GM12878 (cell line): ENCODE results near the gene THAP3. TPM values are rescaled to one million over a fixed set of nuclear protein-coding genes. Genes with fewer than 3 reads are reported as not detected.

Experiments used
- ATAC-seq: fragments of 200-7000 bp; cut with Tn5 transposase; 3 replicates; pipeline ENCODE4 v1.9.1; 2020; ENCODE audit warnings: mild to moderate bottlenecking, moderate library complexity
- BruUV-seq: library from RNA; stranded (reverse); fragments of 400-500 nt; replicated peaks from 2 replicates; lab custom pipeline; 2021; lab: Mats Ljungman, UMichigan
- CTCF ChIA-PET: fragments of 300-600 bp; sonication (Branson Sonifier 250); formaldehyde crosslinking; extraction: SDS; loops from one replicate; lab custom pipeline; 2021; ENCODE audit warnings: inconsistent platforms; lab: Yijun Ruan, JAX
- POLR2A ChIA-PET: fragments of 350-600 bp; formaldehyde crosslinking; extraction: SDS; loops from one replicate; lab custom pipeline; 2021; ENCODE audit warnings: inconsistent platforms; lab: Charles Lee
- RAD21 ChIA-PET: fragments of 300-600 bp; sonication (Branson Sonifier 250); formaldehyde crosslinking; loops from one replicate; lab custom pipeline; 2023; ENCODE audit warnings: antibody characterized with exemption; ENCODE audit not compliant: unreplicated experiment; lab: Charles Lee
- SMC1A ChIA-PET: fragments of 300-600 bp; sonication (Branson Sonifier 250); formaldehyde crosslinking; loops from one replicate; lab custom pipeline; 2023; ENCODE audit not compliant: unreplicated experiment, uncharacterized antibody; lab: Charles Lee
- DNase-seq: peaks from one replicate; pipeline ENCODE4 v3.0.0-alpha.2; 2011; ENCODE audit warnings: low read depth, low spot score
- FAIRE-seq: peaks from 3 replicates; lab custom pipeline; 2011; peaks lifted over from hg19 to GRCh38; lab: Jason Lieb, UNC
- H2AFZ ChIP-seq: 2 replicates; pipeline ENCODE4 v1.6.0; 2011; ENCODE audit warnings: low read depth, low read length, control low read depth; ENCODE audit not compliant: control insufficient read depth
- H3K27ac ChIP-seq: 2 replicates; pipeline ENCODE4 v1.5.1; 2011; ENCODE audit warnings: control low read depth; ENCODE audit not compliant: control insufficient read depth, insufficient read depth
- H3K27me3 ChIP-seq, 2 experiments: replicated peaks in 1 of 2; 2 replicates each; pipeline versions ENCODE4 v1.6.0 to v1.6.1; 2011; ENCODE audit warnings: low read length in 1 of 2; ENCODE audit not compliant: control insufficient read depth in 2 of 2, insufficient read depth in 2 of 2
- H3K36me3 ChIP-seq, 2 experiments: 2 replicates each; pipeline ENCODE4 v1.5.1; 2011; ENCODE audit warnings: low read length in 1 of 2; ENCODE audit not compliant: control insufficient read depth in 2 of 2, insufficient read depth in 2 of 2
- H3K4me1 ChIP-seq: 2 replicates; pipeline ENCODE4 v1.6.1; 2011; ENCODE audit warnings: mild to moderate bottlenecking, low read length, moderate library complexity, mixed read lengths; ENCODE audit not compliant: control insufficient read depth, insufficient read depth
- H3K4me2 ChIP-seq: 2 replicates; pipeline ENCODE4 v1.6.0; 2011; ENCODE audit warnings: control low read depth; ENCODE audit not compliant: control insufficient read depth, insufficient read depth
- H3K4me3 ChIP-seq: fragments of 200-600 bp; sonication (generic); 2 replicates; pipeline ENCODE4 v1.5.1; 2016
- H3K79me2 ChIP-seq: 2 replicates; pipeline ENCODE4 v1.6.0; 2011; ENCODE audit warnings: low read length; ENCODE audit not compliant: control insufficient read depth, insufficient read depth
- H3K9ac ChIP-seq: 2 replicates; pipeline ENCODE4 v1.8.0; 2011; ENCODE audit warnings: low read length, control low read depth, mixed read lengths; ENCODE audit not compliant: control insufficient read depth, insufficient read depth
- H3K9me3 ChIP-seq: replicated peaks from 3 replicates; pipeline ENCODE4 v1.5.1; 2011; ENCODE audit warnings: mild to moderate bottlenecking, low read length; ENCODE audit not compliant: control insufficient read depth, insufficient read depth
- H4K20me1 ChIP-seq: 2 replicates; pipeline ENCODE4 v1.6.0; 2011; ENCODE audit not compliant: control insufficient read depth, insufficient read depth
- ATF3 ChIP-seq: IDR thresholded peaks from 2 replicates; pipeline ENCODE4 v1.6.1; 2011; ENCODE audit warnings: low read depth, mild to moderate bottlenecking, low read length, moderate library complexity, borderline replicate concordance; ENCODE audit errors: extremely low read depth
- CEBPB ChIP-seq, 2 experiments: fragments of 150-350 bp in 1 of 2; IDR thresholded peaks; 2 replicates each; pipeline ENCODE4 v1.6.1; 2012 to 2014; ENCODE audit warnings: low read depth in 2 of 2, low read length in 2 of 2, borderline replicate concordance in 1 of 2, inconsistent platforms in 1 of 2
- CHD4 ChIP-seq: fragments of 200-600 bp; sonication (generic); IDR thresholded peaks from 2 replicates; pipeline ENCODE4 v1.6.1; 2016; ENCODE audit warnings: mild to moderate bottlenecking
- ELK1 ChIP-seq: IDR thresholded peaks from 2 replicates; pipeline ENCODE4 v1.6.1; 2012; ENCODE audit warnings: low read depth, low read length, improper control_type of control experiment
- FOXM1 ChIP-seq: IDR thresholded peaks from 2 replicates; pipeline ENCODE4 v1.6.1; 2012; ENCODE audit warnings: low read depth, mild to moderate bottlenecking, inconsistent platforms, low read length, moderate library complexity
- GATAD2B ChIP-seq: fragments of 450-650 bp; conservative IDR thresholded peaks from 2 replicates; pipeline ENCODE4 v1.6.1; 2017; ENCODE audit warnings: low read depth, mild to moderate bottlenecking, moderate library complexity
- JUNB ChIP-seq: IDR thresholded peaks from 2 replicates; pipeline ENCODE4 v1.6.1; 2016; ENCODE audit warnings: antibody characterized with exemption, mild to moderate bottlenecking
- NR2C2 ChIP-seq: IDR thresholded peaks from 2 replicates; pipeline ENCODE4 v1.6.1; 2011; ENCODE audit warnings: borderline replicate concordance, low read depth; ENCODE audit not compliant: control insufficient read depth, insufficient read length
- POLR2AphosphoS2 ChIP-seq: IDR thresholded peaks from 2 replicates; pipeline ENCODE4 v1.6.1; 2011; ENCODE audit warnings: low read depth, mild to moderate bottlenecking, low read length, improper control_type of control experiment, moderate library complexity
- RFX5 ChIP-seq: IDR thresholded peaks from 2 replicates; pipeline ENCODE4 v1.6.1; 2011; ENCODE audit warnings: low read depth, low read length, improper control_type of control experiment
- STAT3 ChIP-seq: IDR thresholded peaks from 2 replicates; pipeline ENCODE4 v1.6.1; 2011; ENCODE audit warnings: low read depth, low read length, improper control_type of control experiment
- SUZ12 ChIP-seq: fragments of 200-600 bp; sonication (generic); IDR thresholded peaks from one replicate; pipeline ENCODE4 v1.6.1; 2018; ENCODE audit warnings: antibody characterized with exemption, mild to moderate bottlenecking; ENCODE audit not compliant: unreplicated experiment
- TCF7 ChIP-seq: IDR thresholded peaks from 2 replicates; pipeline ENCODE4 v1.6.1; 2014; ENCODE audit warnings: antibody characterized with exemption, borderline replicate concordance
- ZSCAN29 ChIP-seq: fragments of 450-650 bp; IDR thresholded peaks from 2 replicates; pipeline ENCODE4 v1.6.1; 2017; ENCODE audit warnings: mild to moderate bottlenecking, moderate library complexity
- WGBS: methylation state at CpG from one replicate; pipeline ENCODE4 v1.1.6; 2016; ENCODE audit warnings: low lambda C conversion rate; ENCODE audit not compliant: insufficient replicate concordance, insufficient coverage; ENCODE audit errors: missing lambda C conversion rate; 5-methylcytosine and 5-hydroxymethylcytosine counted together
- in situ Hi-C: fragments of 300-500 bp; cut with MboI; formaldehyde crosslinking; loops from 9 replicates; pipeline ENCODE4 v1.14.3; 2018; ENCODE audit warnings: mixed read lengths
- intact Hi-C: fragments of 100-400 bp; cut with micrococcal nuclease; formaldehyde crosslinking; loops from one replicate; pipeline ENCODE4 v1.14.2; 2022; ENCODE audit not compliant: unreplicated experiment
- polyA plus RNA-seq, 11 experiments: library from polyadenylated mRNA; depleted of rRNA in 4 of 11; unstranded in 6 of 11; stranded (reverse) in 5 of 11; fragments of >200 nt; fragmentation: Nextera tagmentation in 4 of 11; fragmentation: Illumina TruSeq in 1 of 11; extraction: Ambion mirVana in 4 of 11; extraction: Trizol in 1 of 11; gene quantifications; 1 replicate in 1 of 11; 2 replicates in 10 of 11; pipeline versions ENCODE4 v1.2.1 to v1.2.3, GENCODE V29; 2011 to 2016; ENCODE audit warnings: inconsistent platforms in 2 of 11, missing spikeins in 2 of 11, low read depth in 1 of 11
- total RNA-seq, 4 experiments: library from RNA; depleted of rRNA in 3 of 4; stranded (reverse); fragments of >200 nt in 3 of 4; fragmentation: Illumina TruSeq in 1 of 4; extraction: Trizol in 1 of 4; gene quantifications; 2 replicates each; pipeline versions ENCODE4 v1.2.1 to v1.2.3, GENCODE V29; 2013 to 2021

The THAP3 gene
- total and polyA plus RNA-seq, 10 of the 15 experiments (the other 5 are each of a cell fraction or from before 2014, with no cell fraction given): 1.5 to 19.5 (median 11.9) TPM

GRCh38 chr1:6622396-6623152 is 2.1 kb upstream of the THAP3 start (continued):
- TF ChIP-seq STAT3 (no peak), CHD4 (no peak), JUNB (no peak)

- 75% methylated on average over 14 of the region's 14 CpGs for WGBS
- H3K79me2 ChIP-seq: peaks cover 22% of the 10 kb centered on the region
- ChIA-PET RAD21 (interaction anchor here (0.7 to 1.1 kb wide), 3 partner anchors 8 to 69 kb away, joined by 4 to 6 read pairs (median 5); partner anchors contain the start of gene NOL9), CTCF (interaction anchor here (1.2 to 2.2 kb wide), 3 partner anchors 23 to 69 kb away, joined by 4 to 5 read pairs (median 4); partner anchors contain the start of gene NOL9), POLR2A (interaction anchor here (1.0 kb wide), 1 partner anchor 8 kb away, joined by 3 read pairs; no protein-coding TSS in a partner anchor), SMC1A (interaction anchor here (1.2 to 2.1 kb wide), 2 partner anchors 14 to 44 kb away, joined by 3 to 5 read pairs; partner anchors contain the start of gene ZBTB48)
- peaks cover 9 to 17% of the 10 kb centered on the region in 2 experiments; a peak in 3 of 4 replicates for H3K36me3 ChIP-seq
- no peak overlapping the region for H2AFZ ChIP-seq
- H3K4me1 ChIP-seq: peaks cover 16% of the 10 kb centered on the region
- H4K20me1 ChIP-seq: no peaks in the 10 kb centered on the region
- DNase-seq (no peak), ATAC-seq (no peak), FAIRE-seq (no peak)
- no peaks in the 10 kb centered on the region for H3K27me3 ChIP-seq
- H3K9me3 ChIP-seq: no peaks in the 10 kb centered on the region
- in situ Hi-C loops: no loop called here
- H3K4me3 ChIP-seq: no peak overlapping the region
- no peak overlapping the region for H3K9ac ChIP-seq
- H3K4me2 ChIP-seq: no peak overlapping the region
- H3K27ac ChIP-seq: no peak overlapping the region
- BruUV-seq: no TSS peak
- intact Hi-C loops: no loop called here
- TF ChIP-seq RFX5 (no peak), TCF7 (no peak), SUZ12 (no peak), POLR2AphosphoS2 (no peak), FOXM1 (no peak), ATF3 (no peak), CEBPB (IDR thresholded peaks at IDR 0.05; ENCODE audit: borderline replicate concordance in 1 of 2, low read depth in 2 of 2, low read length in 2 of 2) (no peak), GATAD2B (no peak), ZSCAN29 (no peak), NR2C2 (no peak), ELK1 (no peak)
Observed at GRCh38 chr1:6623269-6623965, 1.3 kb upstream of the THAP3 start.
